Activated naive CD4-positive, alpha-beta T cell treated with anti-CD3 and anti-CD28 coated beads, Interleukin-2, amount 50 U/mL, for 72 hours (primary cell): ENCODE measurements around the gene PRPF19. TPM values are rescaled to one million over a fixed set of nuclear protein-coding genes. Genes with fewer than 3 reads are reported as not detected.
A peak's percentile ranks its signal among the peaks of the same experiment; 100 is the strongest.

Source experiments
- ATAC-seq, 2 donors: fragments of 150-1000 bp; cut with Tn5 transposase; 2 replicates each; pipeline ENCODE4 v1.10.0; 2021; ENCODE audit warnings: mild to moderate bottlenecking in 2 of 2, moderate library complexity in 2 of 2
- DNase-seq, 2 donors: peaks; one replicate each; pipeline ENCODE4 v3.0.0; 2021 to 2022; ENCODE audit warnings: low spot score in 2 of 2
- H3K27ac Mint-ChIP-seq, 2 donors: one replicate each; pipeline ENCODE4 v1.8.0; 2022; ENCODE audit warnings: mild to moderate bottlenecking in 2 of 2, mixed read lengths in 2 of 2
- H3K36me3 Mint-ChIP-seq, 2 donors: one replicate each; pipeline ENCODE4 v1.8.0; 2022; ENCODE audit warnings: mixed read lengths in 2 of 2
- H3K9me3 Mint-ChIP-seq, 2 donors: one replicate each; pipeline ENCODE4 v1.8.0; 2022; ENCODE audit warnings: mixed read lengths in 2 of 2
- total RNA-seq, 2 donors: library from RNA; stranded (reverse); gene quantifications; one replicate each; pipeline ENCODE4 v1.2.3, GENCODE V29; 2022

The PRPF19 gene
- total RNA-seq, 2 donors from 2014 or later: 71.0 to 149 TPM

GRCh38 chr11:60929764-60930163, 23.4 kb upstream of the PRPF19 start:
- no peak for DNase-seq
- Mint-ChIP-seq H3K9me3 (no peaks in the 10 kb centered on the region), H3K36me3 (no peaks in the 10 kb centered on the region), H3K27ac (no peak overlapping the region)
- no peak for ATAC-seq

GRCh38 chr11:60928563-60929001, 22.2 kb upstream of the PRPF19 start:
- ATAC-seq: no peak
- Mint-ChIP-seq H3K9me3 (no peaks in the 10 kb centered on the region), H3K36me3 (peaks cover 0 to under 1% of the 10 kb centered on the region in 2 donors), H3K27ac (no peak overlapping the region)
- no peak for DNase-seq

GRCh38 chr11:60927600-60927999, 21.2 kb upstream of the PRPF19 start:
- peaks cover 0 to 8% of the 10 kb centered on the region in 2 donors for H3K36me3 Mint-ChIP-seq
- peak overlapping the region in 1 of 2 donors; percentile 31 for H3K27ac Mint-ChIP-seq
- ATAC-seq: no peak
- no peaks in the 10 kb centered on the region for H3K9me3 Mint-ChIP-seq
- DNase-seq: no peak

GRCh38 chr11:60927061-60927592, 20.7 kb upstream of the PRPF19 start:
- H3K36me3 Mint-ChIP-seq: peaks cover 0 to 13% of the 10 kb centered on the region in 2 donors
- no peak for DNase-seq
- ATAC-seq: no peak
- H3K9me3 Mint-ChIP-seq: no peaks in the 10 kb centered on the region
- H3K27ac Mint-ChIP-seq: no peak overlapping the region

GRCh38 chr11:60926500-60926899, 20.1 kb upstream of the PRPF19 start:
- Mint-ChIP-seq H3K9me3 (no peaks in the 10 kb centered on the region), H3K36me3 (peaks cover 4 to 19% of the 10 kb centered on the region in 2 donors), H3K27ac (no peak overlapping the region)
- DNase-seq (no peak), ATAC-seq (no peak)

- no peaks in the 10 kb centered on the region for H3K9me3 Mint-ChIP-seq
- no peak overlapping the region for H3K27ac Mint-ChIP-seq
- DNase-seq: no peak
- H3K36me3 Mint-ChIP-seq: peaks cover 7 to 25% of the 10 kb centered on the region in 2 donors
- peak in 1 of 2 donors; percentile 38 for ATAC-seq
These were observed 19.5 kb upstream of the PRPF19 start for GRCh38 chr11:60925868-60926267.

- ATAC-seq (peak; percentile 20 to 25), DNase-seq (no peak)
- peaks cover 14 to 32% of the 10 kb centered on the region in 2 donors for H3K36me3 Mint-ChIP-seq
- H3K27ac Mint-ChIP-seq: no peak overlapping the region
- H3K9me3 Mint-ChIP-seq: no peaks in the 10 kb centered on the region
These were observed 18.8 kb upstream of the PRPF19 start for GRCh38 chr11:60924906-60925853.

- no peaks in the 10 kb centered on the region for H3K9me3 Mint-ChIP-seq
- no peak for DNase-seq
- H3K27ac Mint-ChIP-seq: no peak within 1 kb of the TSS
- peaks cover 22 to 41% of the 10 kb centered on the region in 2 donors for H3K36me3 Mint-ChIP-seq
- ATAC-seq: peak; percentile 39 to 47
These were observed 17.9 kb upstream of the PRPF19 start, which contains the start of gene TMEM132A for GRCh38 chr11:60924110-60924905. TSS of gene TMEM132A (plus strand) at chr11:60924460. CDS start at chr11:60924634, 174 bp downstream.

- Mint-ChIP-seq H3K27ac (no peak overlapping the region), H3K36me3 (peaks cover 22 to 42% of the 10 kb centered on the region in 2 donors), H3K9me3 (no peaks in the 10 kb centered on the region)
- ATAC-seq: peak in 1 of 2 donors; percentile 23
- no peak for DNase-seq
These were observed 17.4 kb upstream of the PRPF19 start for GRCh38 chr11:60923800-60924109.

GRCh38 chr11:60923326-60923725, 16.9 kb upstream of the PRPF19 start:
- DNase-seq (no peak), ATAC-seq (no peak)
- no peak overlapping the region for H3K27ac Mint-ChIP-seq

GRCh38 chr11:60922906-60923305, 16.5 kb upstream of the PRPF19 start:
- H3K9me3 Mint-ChIP-seq: no peaks in the 10 kb centered on the region
- H3K36me3 Mint-ChIP-seq: peaks cover 22 to 42% of the 10 kb centered on the region in 2 donors
- DNase-seq: no peak
- ATAC-seq: no peak
- no peak overlapping the region for H3K27ac Mint-ChIP-seq

More at GRCh38 chr11:60923326-60923725, 16.9 kb upstream of the PRPF19 start:
- Mint-ChIP-seq H3K9me3 (no peaks in the 10 kb centered on the region), H3K36me3 (peaks cover 22 to 42% of the 10 kb centered on the region in 2 donors)

GRCh38 chr11:60921777-60922335, 15.5 kb upstream of the PRPF19 start:
- H3K9me3 Mint-ChIP-seq: no peaks in the 10 kb centered on the region
- H3K27ac Mint-ChIP-seq: peak overlapping the region in 1 of 2 donors; percentile 26
- H3K36me3 Mint-ChIP-seq: peaks cover 22 to 47% of the 10 kb centered on the region in 2 donors
- ATAC-seq (no peak), DNase-seq (no peak)

GRCh38 chr11:60921259-60921658, 14.9 kb upstream of the PRPF19 start:
- Mint-ChIP-seq H3K9me3 (no peaks in the 10 kb centered on the region), H3K36me3 (peaks cover 22 to 47% of the 10 kb centered on the region in 2 donors), H3K27ac (no peak overlapping the region)
- no peak for DNase-seq
- ATAC-seq: no peak

GRCh38 chr11:60919956-60920355, 13.6 kb upstream of the PRPF19 start:
- ATAC-seq (no peak), DNase-seq (no peak)
- Mint-ChIP-seq H3K9me3 (no peaks in the 10 kb centered on the region), H3K36me3 (peaks cover 30 to 57% of the 10 kb centered on the region in 2 donors), H3K27ac (no peak overlapping the region)

GRCh38 chr11:60919320-60919719, 12.9 kb upstream of the PRPF19 start:
- Mint-ChIP-seq H3K36me3 (peaks cover 30 to 57% of the 10 kb centered on the region in 2 donors), H3K27ac (no peak overlapping the region)

GRCh38 chr11:60918939-60919265, 12.5 kb upstream of the PRPF19 start:
- no peaks in the 10 kb centered on the region for H3K9me3 Mint-ChIP-seq
- ATAC-seq (no peak), DNase-seq (no peak)
- no peak overlapping the region for H3K27ac Mint-ChIP-seq
- H3K36me3 Mint-ChIP-seq: peaks cover 30 to 59% of the 10 kb centered on the region in 2 donors

More at GRCh38 chr11:60919320-60919719, 12.9 kb upstream of the PRPF19 start:
- ATAC-seq (no peak), DNase-seq (no peak)
- no peaks in the 10 kb centered on the region for H3K9me3 Mint-ChIP-seq
